GM10847 (cell line): ENCODE data around the gene FUT1.

Experiments used
- POLR2A ChIP-seq: IDR thresholded peaks from 2 replicates; pipeline ENCODE4 v1.6.1; 2011; ENCODE audit not compliant: insufficient read length; ENCODE audit errors: extremely low read depth

The FUT1 gene

DNA sequence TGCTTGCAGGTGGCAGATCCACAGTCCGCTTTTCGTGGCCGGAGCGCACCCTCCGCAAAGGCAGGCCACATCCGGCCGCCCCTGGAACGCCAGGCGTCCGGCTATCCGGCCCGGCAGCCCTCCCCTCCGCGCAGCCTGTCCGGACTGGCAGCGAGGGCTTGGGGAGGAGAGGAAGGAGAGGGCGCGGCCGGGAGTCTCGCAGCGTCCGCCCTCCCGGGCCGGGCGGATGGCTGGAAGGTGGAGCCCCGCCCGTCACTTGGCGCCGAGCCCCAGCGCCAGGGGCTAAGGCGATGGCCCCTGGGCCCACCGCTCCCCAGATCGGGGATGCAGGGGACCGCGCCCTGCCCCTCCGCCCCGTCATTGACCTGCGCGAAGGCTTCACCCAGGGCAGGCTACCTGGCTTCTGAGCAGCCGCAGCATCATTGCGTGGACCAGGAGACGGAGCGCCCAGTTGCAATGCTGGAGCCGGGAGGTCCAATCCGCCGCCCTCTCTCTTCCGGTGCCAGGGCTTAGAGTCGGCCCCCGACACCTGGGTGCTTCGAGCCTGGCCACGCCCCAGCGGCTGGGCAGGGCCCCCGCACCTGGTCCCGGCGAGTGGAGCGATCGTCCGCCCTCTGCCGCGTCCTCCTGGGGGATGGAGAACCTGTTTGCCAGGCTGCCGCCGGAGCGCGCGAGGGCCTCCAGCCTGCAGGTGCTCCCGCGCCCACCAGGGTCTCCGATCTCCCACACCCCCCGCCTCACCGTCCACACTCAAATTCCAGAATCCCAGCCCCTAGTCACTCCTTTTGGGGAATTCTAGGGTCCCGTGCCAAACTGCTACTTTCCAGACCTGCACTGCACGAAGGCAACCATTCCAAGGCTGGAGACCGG, at the start of gene FUT1:
FUT1 (minus strand) TSS at position 146 of the 870 bp plus-strand sequence. CDS start 1,360 bp downstream, outside the sequence.
- TF ChIP-seq POLR2A = no peak

- no peak for TF ChIP-seq POLR2A
These were observed 47.2 kb upstream of the FUT1 start for GRCh38 chr19:48799358-48800300.

DNA sequence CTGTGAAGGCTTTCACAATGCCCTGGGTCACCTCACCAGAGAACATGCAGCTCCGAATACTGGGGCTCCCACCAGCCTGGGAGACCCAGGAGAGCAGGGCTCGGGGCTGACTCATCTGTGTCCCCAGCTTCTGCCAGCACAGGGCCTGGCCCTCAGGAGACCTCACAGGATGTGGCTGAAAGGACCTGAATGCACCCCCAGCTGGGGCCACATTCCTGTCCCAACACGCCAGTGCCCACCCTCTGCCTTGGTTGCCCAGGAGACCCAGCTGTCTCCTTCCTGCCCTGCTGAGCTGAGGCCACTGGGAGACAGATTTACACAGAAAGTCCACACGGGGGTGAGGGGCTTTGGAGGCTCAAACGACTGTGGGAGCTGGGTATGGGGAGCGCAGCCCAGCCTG, 46.5 kb upstream of the FUT1 start:
- TF ChIP-seq POLR2A = no peak

- no peak for TF ChIP-seq POLR2A
These were observed 44.7 kb upstream of the FUT1 start for GRCh38 chr19:48797103-48797502.

- TF ChIP-seq POLR2A = no peak
These were observed 44.0 kb upstream of the FUT1 start for GRCh38 chr19:48796298-48797083.

GRCh38 chr19:48795685-48796070, 43.2 kb upstream of the FUT1 start:
- TF ChIP-seq POLR2A = no peak

GRCh38 chr19:48795055-48795684, 42.7 kb upstream of the FUT1 start:
- TF ChIP-seq POLR2A = no peak

GRCh38 chr19:48794291-48794690, 41.9 kb upstream of the FUT1 start:
- TF ChIP-seq POLR2A = no peak

DNA sequence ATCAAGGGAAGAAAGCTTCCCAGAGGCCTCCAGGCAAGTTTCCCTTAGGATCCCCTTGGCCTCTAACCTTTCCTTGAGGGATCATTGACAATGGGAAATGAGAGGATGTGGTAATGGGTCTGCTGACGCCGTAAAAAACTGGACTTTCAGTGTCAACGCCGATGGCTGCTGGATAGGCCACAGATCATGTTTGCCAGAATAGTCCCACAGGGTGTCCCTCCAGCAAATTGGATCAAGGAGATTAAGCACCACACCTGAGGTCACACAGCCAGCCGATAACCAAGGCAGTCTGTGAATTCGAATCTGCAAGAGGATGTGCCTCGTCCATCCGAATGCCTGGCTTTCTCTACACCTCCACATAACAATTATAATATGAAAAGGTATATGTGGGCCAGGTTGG, 40.8 kb upstream of the FUT1 start:
- TF ChIP-seq POLR2A = no peak

DNA sequence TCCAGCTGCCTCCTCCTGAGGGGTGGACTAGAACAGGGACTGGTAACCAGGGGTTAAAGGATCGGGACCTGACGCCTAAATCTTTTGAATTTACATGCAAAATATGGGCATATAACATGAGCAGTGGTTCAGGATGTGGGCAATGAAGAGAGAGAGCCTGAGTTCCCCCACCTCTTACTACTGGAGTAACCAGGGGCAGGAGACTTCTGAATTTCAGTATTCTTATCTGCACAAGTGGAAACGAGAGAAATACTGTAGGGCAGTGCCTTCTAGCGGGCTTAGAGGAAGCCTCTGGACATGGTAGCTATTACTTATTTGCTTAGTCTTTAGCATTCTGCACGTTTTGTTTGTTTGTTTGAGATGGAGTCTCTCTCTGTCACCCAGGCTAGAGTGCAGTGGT, 32.1 kb upstream of the FUT1 start:
- no peak for TF ChIP-seq POLR2A

DNA sequence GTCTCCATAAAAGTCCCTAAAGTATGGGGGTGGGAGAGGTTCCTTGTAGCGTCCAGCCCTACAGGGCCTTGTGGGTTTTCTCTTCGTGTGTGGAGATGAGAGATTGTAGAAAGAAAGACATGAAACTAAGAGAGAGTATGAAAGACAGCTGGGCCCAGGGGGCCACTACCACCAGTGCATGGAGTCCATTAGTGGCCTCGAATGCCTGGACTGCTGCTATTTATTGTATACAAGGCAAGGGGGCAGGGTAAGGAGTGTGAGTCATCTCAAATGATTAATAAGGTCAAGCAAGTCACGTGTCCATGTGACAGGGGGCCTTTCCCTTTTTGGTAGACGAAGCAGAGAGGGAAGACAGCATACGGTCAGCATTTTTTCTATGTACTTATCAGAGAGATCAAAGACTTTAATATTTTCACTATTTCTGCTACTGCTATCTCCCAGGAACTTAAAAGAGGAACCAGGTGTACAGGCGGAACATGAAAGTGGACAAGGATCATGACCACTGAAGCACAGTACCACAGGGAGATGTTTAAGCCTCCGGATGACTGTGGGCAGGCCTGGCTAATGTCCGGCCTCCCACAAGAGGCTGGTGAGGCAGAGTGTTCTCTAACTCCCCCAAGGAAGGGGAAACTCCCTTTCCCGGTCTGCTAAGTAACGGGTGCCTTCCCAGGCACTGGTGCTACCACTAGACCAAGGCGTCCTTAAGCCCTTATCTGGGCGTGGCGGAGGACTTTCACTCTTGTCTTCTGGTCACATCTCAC, 28.4 kb upstream of the FUT1 start:
- TF ChIP-seq POLR2A = no peak

DNA sequence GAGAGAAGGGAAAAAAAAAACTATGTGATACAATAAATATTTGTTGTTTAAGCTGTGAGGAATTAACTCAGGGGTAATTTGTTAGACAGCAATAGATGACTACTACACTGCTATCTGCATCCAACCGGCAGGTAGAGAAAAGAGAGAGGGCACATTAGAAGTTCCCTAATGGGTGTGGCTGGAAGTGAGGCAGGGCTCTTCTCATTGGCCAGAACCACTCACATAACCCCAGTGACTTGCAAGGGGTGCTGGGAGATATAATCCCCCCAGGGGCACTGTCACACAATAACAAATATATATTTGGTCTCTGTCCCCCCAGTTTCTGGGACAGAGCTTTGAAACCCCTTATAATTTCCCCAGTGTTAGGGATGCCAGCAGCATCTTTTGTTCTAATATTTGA, 27.2 kb upstream of the FUT1 start:
- TF ChIP-seq POLR2A = no peak

DNA sequence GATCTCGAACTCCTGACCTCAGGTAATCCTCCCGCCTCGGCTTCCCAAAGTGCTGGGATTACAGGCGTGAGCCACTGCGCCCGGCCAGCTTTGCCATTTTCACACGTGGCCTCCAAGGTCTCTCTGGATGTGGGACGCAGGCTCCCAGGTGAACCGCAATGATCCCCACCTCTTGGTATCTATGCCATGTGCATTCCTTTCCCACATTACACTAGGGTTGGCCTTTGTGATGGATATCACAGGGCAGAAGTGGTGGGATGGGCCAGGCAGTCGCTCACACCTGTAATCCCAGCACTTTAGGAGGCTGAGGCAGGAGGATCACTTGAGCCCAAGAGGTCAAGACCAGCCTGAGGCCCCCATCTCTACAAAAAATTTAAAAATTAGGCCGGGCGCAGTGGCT, 25.3 kb upstream of the FUT1 start:
- no peak for TF ChIP-seq POLR2A

GRCh38 chr19:48777139-48777538, 24.7 kb upstream of the FUT1 start:
- no peak for TF ChIP-seq POLR2A
